HFFc6 (cell line): ENCODE results near the gene EPC1. TPM values are rescaled to one million over a fixed set of nuclear protein-coding genes. Genes with fewer than 3 reads are reported as not detected.

Experiments
- DNase-seq: peaks from one replicate; pipeline ENCODE4 v3.0.0-alpha.2; 2018
- H3K27ac Mint-ChIP-seq: 2 replicates; pipeline ENCODE4 v1.8.0; 2020; ENCODE audit warnings: mild to moderate bottlenecking, mixed read lengths
- H3K27me3 Mint-ChIP-seq: 2 replicates; pipeline ENCODE4 v1.8.0; 2021; ENCODE audit warnings: mild to moderate bottlenecking, moderate library complexity, mixed read lengths; ENCODE audit not compliant: insufficient read depth
- H3K36me3 Mint-ChIP-seq: 2 replicates; pipeline ENCODE4 v1.8.0; 2021; ENCODE audit warnings: low read depth, mixed read lengths
- H3K4me1 Mint-ChIP-seq: 2 replicates; pipeline ENCODE4 v1.8.0; 2020; ENCODE audit warnings: low read depth, mixed read lengths
- H3K4me3 Mint-ChIP-seq: 2 replicates; pipeline ENCODE4 v1.8.0; 2020; ENCODE audit warnings: mild to moderate bottlenecking, moderate library complexity, mixed read lengths
- H3K9me3 Mint-ChIP-seq: 2 replicates; pipeline ENCODE4 v1.8.0; 2020; ENCODE audit warnings: mild to moderate bottlenecking, mixed read lengths
- total RNA-seq, 6 experiments: library from RNA; stranded (reverse); fragmentation: NEBNext Ultra II Directional; extraction: Animal tissue kit (Norgen Biotek cat#: 25700); gene quantifications; 2 replicates in 1 of 6; 3 replicates in 5 of 6; pipeline ENCODE4 v1.2.3, GENCODE V29; 2021
- TF ChIP-seq, protein P1 (sequence below): fragments of 200-600 bp; sonication (generic); IDR thresholded peaks from 2 replicates; pipeline ENCODE4 v1.5.0; 2021; ENCODE audit warnings: antibody characterized with exemption, mild to moderate bottlenecking

Gene EPC1
- total RNA-seq, 6 experiments from 2014 or later = 16.5 to 19.3 (median 17.5) TPM

DNA sequence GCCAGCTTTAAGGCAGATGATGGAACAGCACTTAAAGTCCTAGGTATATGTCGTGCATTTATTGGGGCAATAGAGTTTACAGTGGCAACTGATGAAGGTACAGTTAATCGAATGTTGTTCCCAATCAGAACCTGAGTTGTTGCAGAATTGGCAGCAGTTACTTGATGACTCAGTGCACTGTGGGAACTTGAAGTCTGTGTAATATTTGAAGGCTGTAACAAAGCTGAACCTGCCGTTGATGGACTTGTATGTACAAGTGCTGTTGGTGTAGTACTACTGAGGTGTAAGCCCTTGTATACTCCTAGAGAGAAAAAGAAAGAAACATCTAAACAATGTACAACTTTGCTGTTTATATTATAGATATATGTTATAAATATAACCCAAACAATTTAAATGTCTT, 75.3 kb downstream of the EPC1 start:
- no peak overlapping the region for H3K27ac Mint-ChIP-seq
- TF ChIP-seq, protein P1, sequence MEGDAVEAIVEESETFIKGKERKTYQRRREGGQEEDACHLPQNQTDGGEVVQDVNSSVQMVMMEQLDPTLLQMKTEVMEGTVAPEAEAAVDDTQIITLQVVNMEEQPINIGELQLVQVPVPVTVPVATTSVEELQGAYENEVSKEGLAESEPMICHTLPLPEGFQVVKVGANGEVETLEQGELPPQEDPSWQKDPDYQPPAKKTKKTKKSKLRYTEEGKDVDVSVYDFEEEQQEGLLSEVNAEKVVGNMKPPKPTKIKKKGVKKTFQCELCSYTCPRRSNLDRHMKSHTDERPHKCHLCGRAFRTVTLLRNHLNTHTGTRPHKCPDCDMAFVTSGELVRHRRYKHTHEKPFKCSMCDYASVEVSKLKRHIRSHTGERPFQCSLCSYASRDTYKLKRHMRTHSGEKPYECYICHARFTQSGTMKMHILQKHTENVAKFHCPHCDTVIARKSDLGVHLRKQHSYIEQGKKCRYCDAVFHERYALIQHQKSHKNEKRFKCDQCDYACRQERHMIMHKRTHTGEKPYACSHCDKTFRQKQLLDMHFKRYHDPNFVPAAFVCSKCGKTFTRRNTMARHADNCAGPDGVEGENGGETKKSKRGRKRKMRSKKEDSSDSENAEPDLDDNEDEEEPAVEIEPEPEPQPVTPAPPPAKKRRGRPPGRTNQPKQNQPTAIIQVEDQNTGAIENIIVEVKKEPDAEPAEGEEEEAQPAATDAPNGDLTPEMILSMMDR = no peak
- peaks cover 44% of the 10 kb centered on the region for H3K36me3 Mint-ChIP-seq
- no peak overlapping the region for H3K4me3 Mint-ChIP-seq
- H3K4me1 Mint-ChIP-seq = peaks cover 24% of the 10 kb centered on the region
- no peaks in the 10 kb centered on the region for H3K9me3 Mint-ChIP-seq
- no peak for DNase-seq
- H3K27me3 Mint-ChIP-seq = no peaks in the 10 kb centered on the region

DNA sequence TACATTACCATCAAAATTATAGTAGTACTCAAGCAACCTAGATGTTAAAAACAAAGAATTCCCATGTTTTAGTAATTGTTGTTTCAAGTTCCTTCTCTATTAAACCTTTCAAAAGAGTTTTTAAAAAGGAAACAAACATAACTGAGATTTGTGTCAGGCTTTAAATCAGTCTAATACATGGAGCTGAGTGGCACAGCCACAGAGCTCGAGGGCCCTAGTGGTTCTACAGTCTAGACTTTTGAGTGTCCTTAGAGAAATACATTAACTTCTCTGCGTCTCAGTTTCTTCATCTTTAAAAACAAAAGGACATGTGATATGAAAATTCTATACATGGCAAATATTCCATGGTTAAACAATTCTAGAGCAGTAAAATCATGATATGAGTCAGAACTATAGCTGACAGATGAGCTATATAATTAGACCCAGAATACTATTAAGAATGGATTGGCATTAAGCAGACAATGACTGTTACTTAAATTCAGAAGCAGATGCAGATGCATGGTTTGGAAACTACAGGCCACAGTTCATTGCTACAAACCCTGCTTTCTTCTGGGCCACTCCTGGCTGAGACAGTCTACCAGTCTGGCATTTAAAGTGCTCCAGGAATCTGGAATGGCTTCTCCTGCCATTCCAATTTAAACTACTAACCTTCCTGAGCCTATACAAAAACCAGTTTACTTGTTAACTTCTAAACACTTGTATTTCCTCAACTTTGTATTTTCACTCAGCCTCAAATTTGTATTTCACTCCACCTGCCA, 77.4 kb downstream of the EPC1 start:
- no peak for DNase-seq
- H3K27me3 Mint-ChIP-seq = no peaks in the 10 kb centered on the region
- no peaks in the 10 kb centered on the region for H3K9me3 Mint-ChIP-seq
- H3K4me3 Mint-ChIP-seq = no peak overlapping the region
- peaks cover 40% of the 10 kb centered on the region for H3K36me3 Mint-ChIP-seq
- no peak overlapping the region for H3K27ac Mint-ChIP-seq
- TF ChIP-seq, protein P1 = no peak
- H3K4me1 Mint-ChIP-seq = peaks cover 20% of the 10 kb centered on the region

DNA sequence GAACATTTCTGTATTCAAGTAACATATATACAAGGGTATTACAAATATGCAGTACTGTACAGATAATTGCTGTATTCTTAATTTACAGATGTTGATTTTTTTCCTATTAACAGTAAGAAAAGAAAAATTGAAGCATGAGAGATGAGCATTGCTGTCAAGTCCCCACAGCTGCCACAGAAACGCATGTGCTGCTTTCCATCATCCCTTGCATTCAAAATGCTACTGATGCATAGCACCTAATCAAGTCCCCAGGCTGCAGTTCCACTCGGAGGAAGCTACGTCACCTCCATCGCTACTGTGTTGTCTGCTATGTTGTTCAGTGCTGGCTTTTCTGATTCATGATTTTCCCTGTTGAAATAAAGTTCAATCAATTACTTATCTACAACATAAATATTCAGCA, 78.2 kb downstream of the EPC1 start:
- H3K9me3 Mint-ChIP-seq = no peaks in the 10 kb centered on the region
- TF ChIP-seq, protein P1 = no peak
- no peak overlapping the region for H3K4me3 Mint-ChIP-seq
- no peak for DNase-seq
- H3K27me3 Mint-ChIP-seq = no peaks in the 10 kb centered on the region
- H3K4me1 Mint-ChIP-seq = peaks cover 18% of the 10 kb centered on the region
- H3K27ac Mint-ChIP-seq = no peak overlapping the region
- peaks cover 39% of the 10 kb centered on the region for H3K36me3 Mint-ChIP-seq

DNA sequence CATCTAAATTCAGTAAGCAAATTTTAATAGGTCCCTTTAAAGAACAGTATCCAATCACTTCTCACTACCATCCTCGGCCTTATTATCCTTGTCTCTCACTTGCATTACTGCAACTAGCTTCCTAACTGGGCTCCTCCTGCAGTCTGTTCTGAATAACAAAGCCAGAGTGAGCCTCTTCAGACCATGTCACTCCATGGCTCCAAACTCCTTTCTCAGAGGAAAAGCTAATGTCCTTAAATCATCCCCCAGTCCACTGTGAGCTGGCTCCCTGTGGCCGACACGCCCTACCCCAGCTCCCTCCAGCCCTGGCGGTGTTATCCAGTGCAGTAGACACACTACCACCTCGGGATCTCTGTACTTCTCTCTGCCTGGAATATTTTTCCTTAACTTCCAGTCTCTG, 80.0 kb downstream of the EPC1 start:
- no peak for DNase-seq
- H3K9me3 Mint-ChIP-seq = no peaks in the 10 kb centered on the region
- TF ChIP-seq, protein P1 = no peak
- H3K36me3 Mint-ChIP-seq = peaks cover 38% of the 10 kb centered on the region
- H3K4me1 Mint-ChIP-seq = peaks cover 18% of the 10 kb centered on the region
- H3K27ac Mint-ChIP-seq = no peak overlapping the region; the same call in 1 of the 2 replicates
- H3K4me3 Mint-ChIP-seq = no peak overlapping the region
- H3K27me3 Mint-ChIP-seq = peaks cover 2% of the 10 kb centered on the region; the same call in 1 of the 2 replicates

DNA sequence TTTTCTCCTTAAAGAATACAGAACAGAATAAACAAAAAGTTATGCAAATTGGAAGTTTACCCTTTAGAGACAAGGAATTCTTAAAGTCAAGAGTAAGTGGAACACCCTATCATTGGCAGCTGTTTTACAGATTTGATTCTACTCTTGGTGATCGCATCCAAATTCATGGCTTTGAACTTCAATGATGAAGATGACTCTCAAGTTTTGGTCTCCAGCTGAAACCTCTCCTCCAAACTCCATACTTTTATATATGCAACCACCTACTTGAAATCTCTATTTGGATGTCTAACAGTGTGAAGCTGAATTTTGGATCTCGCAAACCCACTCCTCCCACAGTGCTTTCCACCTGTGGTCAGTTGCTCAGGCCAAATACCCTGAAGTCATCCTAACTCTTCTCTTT, 80.4 kb downstream of the EPC1 start:
- TF ChIP-seq, protein P1 = no peak
- Mint-ChIP-seq H3K4me1 (peaks cover 17% of the 10 kb centered on the region), H3K27ac (no peak overlapping the region), H3K4me3 (no peak overlapping the region), H3K36me3 (peaks cover 34% of the 10 kb centered on the region), H3K9me3 (no peaks in the 10 kb centered on the region), H3K27me3 (peaks cover 2% of the 10 kb centered on the region; the same call in 1 of the 2 replicates)
- DNase-seq = no peak
